SK-N-SH (cell line): ENCODE data around the gene PIGZ. TPM values are rescaled to one million over a fixed set of nuclear protein-coding genes. Genes with fewer than 3 reads are reported as not detected.

ENCODE experiments used
- CTCF ChIA-PET: fragments of 300-600, 350-600 bp; formaldehyde crosslinking; extraction: SDS; loops from one replicate; lab custom pipeline; 2021; lab: Yijun Ruan, JAX
- POLR2A ChIA-PET: fragments of 350-600 bp; sonication (Branson Sonifier 250); formaldehyde crosslinking; extraction: SDS; loops from one replicate; lab custom pipeline; 2020; ENCODE audit warnings: antibody characterized with exemption, inconsistent platforms; lab: Yijun Ruan, JAX
- DNase-seq: peaks from one replicate; pipeline ENCODE4 v3.0.0; 2012
- H2AFZ ChIP-seq: fragments of 200-600 bp; sonication (generic); 2 replicates; pipeline ENCODE4 v1.8.1; 2016; ENCODE audit warnings: antibody characterized with exemption, mild to moderate bottlenecking, low read depth
- H3F3A ChIP-seq: fragments of 200-600 bp; sonication (generic); replicated peaks from 2 replicates; pipeline ENCODE3; 2016; ENCODE audit warnings: antibody characterized with exemption, mild to moderate bottlenecking; ENCODE audit not compliant: insufficient read depth
- H3K27ac ChIP-seq, 2 experiments: fragments of 200-500 bp in 1 of 2; fragments of 200-600 bp in 1 of 2; sonication (Bioruptor generic) in 1 of 2; sonication (generic), shearing (Covaris generic) in 1 of 2; 2 replicates each; pipeline versions ENCODE4 v1.5.1 to v1.6.1; 2014 to 2016; ENCODE audit warnings: low read depth in 2 of 2, inconsistent platforms in 1 of 2, low read length in 1 of 2, mild to moderate bottlenecking in 1 of 2, mixed read lengths in 1 of 2
- H3K27me3 ChIP-seq: fragments of 200-600 bp; sonication (generic), shearing (Covaris generic); 2 replicates; pipeline ENCODE4 v1.6.1; 2016; ENCODE audit warnings: mixed run types; ENCODE audit not compliant: insufficient read depth
- H3K36me3 ChIP-seq, 2 experiments: fragments of 200-500 bp in 1 of 2; fragments of 200-600 bp in 1 of 2; sonication (Bioruptor generic) in 1 of 2; sonication (generic) in 1 of 2; replicated peaks in 1 of 2; 2 replicates each; pipeline versions ENCODE3 to v1.5.1; 2014 to 2016; ENCODE audit warnings: low read length in 1 of 2, mild to moderate bottlenecking in 1 of 2; ENCODE audit not compliant: insufficient read depth in 2 of 2, control insufficient read depth in 1 of 2
- H3K4me1 ChIP-seq, 2 experiments: fragments of 200-500 bp in 1 of 2; fragments of 200-600 bp in 1 of 2; sonication (Bioruptor generic) in 1 of 2; sonication (generic), shearing (Covaris generic) in 1 of 2; 2 replicates each; pipeline versions ENCODE4 v1.5.1 to v1.6.1; 2014 to 2016; ENCODE audit warnings: low read depth in 1 of 2, low read length in 1 of 2, mixed run types in 1 of 2; ENCODE audit not compliant: insufficient read depth in 2 of 2, control insufficient read depth in 1 of 2
- H3K4me2 ChIP-seq: fragments of 200-600 bp; sonication (generic), shearing (Covaris generic); 2 replicates; pipeline ENCODE4 v1.6.1; 2017; ENCODE audit warnings: mixed run types
- H3K4me3 ChIP-seq, 2 experiments: fragments of 200-500 bp in 1 of 2; fragments of 200-600 bp in 1 of 2; sonication (Bioruptor generic) in 1 of 2; sonication (generic), shearing (Covaris generic) in 1 of 2; 2 replicates each; pipeline versions ENCODE4 v1.5.1 to v1.8.1; 2014 to 2016; ENCODE audit warnings: low read depth in 2 of 2, inconsistent platforms in 1 of 2, low read length in 1 of 2, mild to moderate bottlenecking in 1 of 2, mixed read lengths in 1 of 2, moderate library complexity in 1 of 2
- H3K79me2 ChIP-seq: fragments of 200-600 bp; sonication (generic); 2 replicates; pipeline ENCODE4 v1.8.1; 2017; ENCODE audit warnings: mild to moderate bottlenecking; ENCODE audit not compliant: insufficient read depth
- H3K9ac ChIP-seq: fragments of 200-600 bp; sonication (generic); 2 replicates; pipeline ENCODE4 v1.6.1; 2017; ENCODE audit warnings: mixed run types
- H3K9me2 ChIP-seq: fragments of 200-600 bp; sonication (generic); 2 replicates; pipeline ENCODE4 v1.6.1; 2017; ENCODE audit warnings: mixed run types
- H3K9me3 ChIP-seq: fragments of 200-600 bp; sonication (generic); 2 replicates; pipeline ENCODE4 v1.6.1; 2017; ENCODE audit warnings: mixed run types, mild to moderate bottlenecking, moderate library complexity
- H4K20me1 ChIP-seq: fragments of 200-600 bp; sonication (generic); 2 replicates; pipeline ENCODE4 v1.6.1; 2017; ENCODE audit warnings: mild to moderate bottlenecking, mixed run types; ENCODE audit not compliant: insufficient read depth
- CHD2 ChIP-seq: fragments of 150-350 bp; IDR thresholded peaks from 2 replicates; pipeline ENCODE4 v1.6.1; 2018; ENCODE audit warnings: low read length; ENCODE audit not compliant: partially characterized antibody
- ELF1 ChIP-seq: IDR thresholded peaks from 2 replicates; pipeline ENCODE4 v1.4.0; 2012
- EZH2phosphoT487 ChIP-seq: fragments of 200-600 bp; sonication (generic); IDR thresholded peaks from 2 replicates; pipeline ENCODE4 v1.6.1; 2017; ENCODE audit warnings: low read depth, mixed run types, mild to moderate bottlenecking, antibody characterized with exemption, moderate library complexity, borderline replicate concordance
- FOXM1 ChIP-seq: IDR thresholded peaks from 2 replicates; pipeline ENCODE4 v1.4.0; 2012; ENCODE audit warnings: low read depth, mild to moderate bottlenecking
- GABPA ChIP-seq: IDR thresholded peaks from 2 replicates; pipeline ENCODE4 v1.4.0; 2012; ENCODE audit warnings: low read depth, mild to moderate bottlenecking
- MEF2A ChIP-seq: IDR thresholded peaks from 2 replicates; pipeline ENCODE4 v1.4.0; 2012; ENCODE audit warnings: low read depth, borderline replicate concordance
- NRF1 ChIP-seq: IDR thresholded peaks from 2 replicates; pipeline ENCODE4 v1.6.1; 2012; ENCODE audit warnings: low read depth, mild to moderate bottlenecking, low read length
- PBX3 ChIP-seq: IDR thresholded peaks from 2 replicates; pipeline ENCODE4; 2012
- POLR2AphosphoS5 ChIP-seq: IDR thresholded peaks from 2 replicates; pipeline ENCODE4 v1.6.1; 2012; ENCODE audit warnings: low read depth, low read length
- RFX5 ChIP-seq: IDR thresholded peaks from 2 replicates; pipeline ENCODE4 v1.6.1; 2012; ENCODE audit warnings: mild to moderate bottlenecking, improper control_type of control experiment, low read length
- RXRA ChIP-seq: IDR thresholded peaks from 2 replicates; pipeline ENCODE4 v1.4.0; 2012; ENCODE audit warnings: low read depth, mild to moderate bottlenecking, borderline replicate concordance
- SMC3 ChIP-seq: IDR thresholded peaks from 2 replicates; pipeline ENCODE4 v1.6.1; 2012; ENCODE audit warnings: low read depth, low read length, improper control_type of control experiment
- TEAD4 ChIP-seq: IDR thresholded peaks from 2 replicates; pipeline ENCODE4 v1.4.0; 2012; ENCODE audit warnings: mild to moderate bottlenecking, borderline replicate concordance; ENCODE audit not compliant: insufficient read depth
- USF1 ChIP-seq: IDR thresholded peaks from 2 replicates; pipeline ENCODE4 v1.4.0; 2012; ENCODE audit warnings: low read depth, borderline replicate concordance
- USF2 ChIP-seq: fragments of 150-350 bp; IDR thresholded peaks from 2 replicates; pipeline ENCODE4 v1.6.1; 2017; ENCODE audit warnings: antibody characterized with exemption, low read length, low read depth, borderline replicate concordance
- ZBTB33 ChIP-seq: IDR thresholded peaks from 2 replicates; pipeline ENCODE4 v1.4.0; 2012; ENCODE audit warnings: low read depth, borderline replicate concordance
- WGBS: methylation state at CpG from one replicate; pipeline ENCODE4 v1.1.6; 2017; ENCODE audit warnings: low lambda C conversion rate; 5-methylcytosine and 5-hydroxymethylcytosine counted together
- polyA plus RNA-seq, 3 experiments: library from polyadenylated mRNA; depleted of rRNA; stranded (reverse); fragments of >200 nt; gene quantifications; 2 replicates each; pipeline ENCODE4 v1.2.3, GENCODE V29; 2012

The PIGZ gene
- polyA plus RNA-seq, 1 of the 3 experiments (the other 2 are of a cell fraction), result 5.0 TPM

- H3K4me1 ChIP-seq, result peaks cover 0 to 6% of the 10 kb centered on the region in 2 experiments; a peak in 1 of 4 replicates
- H2AFZ ChIP-seq, result no peak overlapping the region
- no peaks in the 10 kb centered on the region for H3K79me2 ChIP-seq
- H3K9ac ChIP-seq, result no peak overlapping the region
- H3K36me3 ChIP-seq, result no peaks in the 10 kb centered on the region
- H3K27me3 ChIP-seq, result no peaks in the 10 kb centered on the region
- no peak for DNase-seq
- no peak for TF ChIP-seq NRF1
- no peak for TF ChIP-seq CHD2
- TF ChIP-seq POLR2AphosphoS5, result no peak
- no peak for TF ChIP-seq PBX3
- TF ChIP-seq TEAD4, result no peak
- TF ChIP-seq RXRA, result no peak
- H3K4me3 ChIP-seq, result no peak overlapping the region
- no peaks in the 10 kb centered on the region for H3F3A ChIP-seq
- H4K20me1 ChIP-seq, result no peaks in the 10 kb centered on the region
- H3K27ac ChIP-seq, result no peak overlapping the region
- no peaks in the 10 kb centered on the region for H3K9me2 ChIP-seq
- H3K4me2 ChIP-seq, result no peak overlapping the region
- H3K9me3 ChIP-seq, result no peaks in the 10 kb centered on the region
- POLR2A ChIA-PET, result no interaction called here
- CTCF ChIA-PET, result interaction anchor here (1.7 kb wide), 1 partner anchor 357 kb away, joined by 3 read pairs; no protein-coding TSS in a partner anchor
- WGBS, result 96% methylated on average over 34 of the region's 47 CpGs
These were observed 1.9 kb downstream of the PIGZ start for GRCh38 chr3:196966526-196967401.

GRCh38 chr3:196965804-196966173, 2.8 kb downstream of the PIGZ start:
- Histone ChIP-seq H3K9me3 (no peaks in the 10 kb centered on the region), H2AFZ (no peak overlapping the region), H3K4me2 (no peak overlapping the region), H3K27me3 (no peaks in the 10 kb centered on the region), H3F3A (no peaks in the 10 kb centered on the region), H4K20me1 (no peaks in the 10 kb centered on the region), H3K79me2 (no peaks in the 10 kb centered on the region), H3K36me3 (no peaks in the 10 kb centered on the region), H3K9me2 (no peaks in the 10 kb centered on the region), H3K4me1 (peaks cover 0 to 6% of the 10 kb centered on the region in 2 experiments; a peak in 1 of 4 replicates), H3K27ac (no peak overlapping the region), H3K4me3 (no peak overlapping the region), H3K9ac (no peak overlapping the region)
- no peak for TF ChIP-seq GABPA
- no peak for TF ChIP-seq EZH2phosphoT487
- TF ChIP-seq SMC3, result no peak
- TF ChIP-seq ELF1, result no peak
- TF ChIP-seq MEF2A, result no peak
- TF ChIP-seq CHD2, result no peak
- TF ChIP-seq USF1, result no peak
- no peak for TF ChIP-seq USF2
- TF ChIP-seq POLR2AphosphoS5, result no peak
- no peak for TF ChIP-seq RFX5
- TF ChIP-seq ZBTB33, result no peak
- TF ChIP-seq FOXM1, result no peak
- ChIA-PET CTCF (no interaction called here), POLR2A (no interaction called here)
- WGBS, result 97% methylated on average over 9 of the region's 10 CpGs
- no peak for DNase-seq
